HG03060 (cell line): ENCODE results near the gene AGMO.

Experiments used
- ATAC-seq: cut with Tn5 transposase; IDR thresholded peaks from one replicate; pipeline ENCODE4 v1.9.1; 2021; ENCODE audit warnings: low read depth, moderate number of reproducible peaks; ENCODE audit not compliant: unreplicated experiment

The AGMO gene

GRCh38 chr7:15504351-15504750 is 57.5 kb downstream of the AGMO start:
- ATAC-seq, result no peak

GRCh38 chr7:15503603-15504290 is 58.1 kb downstream of the AGMO start:
- ATAC-seq, result no peak

- ATAC-seq, result no peak
These were observed 63.4 kb downstream of the AGMO start for GRCh38 chr7:15498465-15498864.

- ATAC-seq, result no peak
These were observed 66.6 kb downstream of the AGMO start for GRCh38 chr7:15495170-15495569.

DNA sequence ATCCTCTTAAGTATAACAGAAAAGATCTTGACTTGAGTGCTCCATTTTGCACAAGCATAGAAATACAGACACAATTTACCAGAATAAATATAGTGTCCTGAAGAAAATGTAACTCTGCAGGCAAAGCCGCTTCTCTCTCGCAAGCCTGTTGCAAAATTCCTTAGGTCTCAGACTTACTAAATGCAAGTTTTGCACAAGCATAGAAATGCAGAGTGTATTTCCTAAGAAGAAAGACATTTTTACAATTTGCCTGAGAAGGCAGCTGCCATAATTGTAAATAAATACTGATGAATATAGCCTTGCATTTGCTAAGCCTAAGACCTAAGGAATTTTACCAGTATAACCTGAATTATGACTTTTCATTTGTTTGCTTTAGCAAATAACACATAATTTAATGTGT is 67.1 kb downstream of the AGMO start:
- no peak for ATAC-seq

DNA sequence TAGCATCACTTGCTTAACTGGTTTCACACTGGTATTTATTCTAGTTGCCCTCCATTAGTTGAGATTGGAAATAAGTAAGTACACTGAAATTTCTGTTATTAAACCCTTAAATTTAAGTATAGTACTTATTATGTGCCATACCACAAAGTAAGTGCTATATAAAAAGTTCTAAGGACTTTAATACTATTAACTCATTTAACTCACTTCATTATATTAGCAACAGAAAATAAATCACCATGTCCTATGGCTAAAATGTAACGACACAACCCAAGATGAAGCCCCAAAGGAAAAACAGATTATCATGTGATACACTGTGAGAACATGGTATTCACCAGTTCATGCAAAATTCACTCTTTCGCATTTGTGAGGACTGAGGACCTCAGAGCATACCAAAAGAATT is 70.5 kb downstream of the AGMO start:
- no peak for ATAC-seq

GRCh38 chr7:15490291-15490690 is 71.5 kb downstream of the AGMO start:
- ATAC-seq, result no peak

GRCh38 chr7:15489861-15490260 is 72.0 kb downstream of the AGMO start:
- ATAC-seq, result no peak

DNA sequence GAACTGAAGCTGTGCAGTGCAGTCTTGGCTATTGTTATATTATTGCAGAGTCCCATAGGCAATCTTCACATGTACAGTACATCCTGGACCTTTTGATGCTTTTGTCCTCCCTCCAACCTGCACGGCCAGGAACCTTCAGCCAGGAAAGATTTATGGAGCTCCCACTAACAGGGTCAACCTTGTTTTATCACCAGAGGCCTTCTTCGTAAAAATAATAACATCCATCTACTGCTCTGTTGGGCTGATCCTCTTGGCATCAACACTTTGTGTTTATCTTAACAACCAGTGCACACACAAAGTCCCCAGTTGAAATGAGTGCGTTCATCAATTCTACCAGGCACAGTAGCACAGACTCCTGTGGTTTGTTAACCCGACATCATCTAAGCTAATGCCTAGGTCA is 72.4 kb downstream of the AGMO start:
- no peak for ATAC-seq

GRCh38 chr7:15488401-15488800 is 73.4 kb downstream of the AGMO start:
- ATAC-seq, result no peak

- no peak for ATAC-seq
These were observed 73.9 kb downstream of the AGMO start for GRCh38 chr7:15487896-15488295.

DNA sequence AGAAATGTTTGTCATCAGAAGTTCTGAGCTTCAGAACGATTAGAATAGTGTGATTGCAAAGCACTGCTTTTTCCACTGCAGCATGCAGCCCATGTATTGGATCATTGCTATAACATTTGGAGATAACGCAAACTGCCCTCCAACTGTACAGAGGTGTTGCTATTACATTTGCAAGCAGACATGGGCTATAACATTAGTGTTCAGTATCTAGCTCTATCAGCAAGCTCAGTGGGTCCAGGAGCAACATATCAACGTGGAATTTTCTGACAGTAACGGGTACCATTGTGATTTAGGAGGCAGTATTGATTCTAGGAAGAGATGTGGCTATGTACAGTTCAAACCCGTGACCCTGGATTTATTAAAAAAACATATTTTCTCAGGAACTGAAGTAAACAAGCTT is 75.8 kb downstream of the AGMO start:
- no peak for ATAC-seq

DNA sequence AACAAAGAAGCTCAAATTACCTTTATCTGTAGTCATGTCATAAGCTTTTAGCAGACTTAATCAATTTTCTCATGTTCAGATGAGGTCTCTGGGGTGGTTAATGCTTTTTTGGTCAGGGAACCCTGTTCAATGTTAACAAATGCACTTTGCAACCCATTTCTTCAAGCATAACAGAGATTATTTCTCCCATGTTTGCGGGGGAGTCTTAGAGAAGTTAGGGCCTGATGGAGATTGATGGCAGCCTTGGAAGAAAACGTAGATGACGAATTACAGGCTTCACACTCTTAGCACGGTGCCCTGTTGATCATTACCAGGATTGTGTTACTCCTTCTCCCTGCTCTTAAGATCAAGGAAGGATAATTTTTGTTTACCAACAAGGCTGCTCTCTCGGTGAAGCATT is 76.4 kb downstream of the AGMO start:
- no peak for ATAC-seq

DNA sequence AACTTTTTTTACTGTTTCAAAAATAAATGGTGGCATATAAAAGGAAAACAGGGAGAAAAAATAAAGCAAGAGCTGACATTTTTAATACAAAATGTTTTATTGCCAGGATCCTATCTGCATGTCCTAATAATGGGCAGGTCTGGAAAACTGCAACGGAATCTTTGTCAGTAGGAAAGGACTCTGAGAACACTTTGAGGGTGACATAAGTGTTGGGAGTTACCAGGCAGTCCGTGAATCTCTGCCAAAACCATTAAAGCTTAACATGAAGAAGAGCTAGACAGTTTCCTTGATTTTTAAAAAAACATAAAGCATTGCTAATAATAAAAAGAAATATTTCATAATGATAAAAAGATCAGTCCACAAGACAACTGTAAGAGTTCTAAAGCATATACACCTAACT is 80.7 kb downstream of the AGMO start:
- no peak for ATAC-seq

DNA sequence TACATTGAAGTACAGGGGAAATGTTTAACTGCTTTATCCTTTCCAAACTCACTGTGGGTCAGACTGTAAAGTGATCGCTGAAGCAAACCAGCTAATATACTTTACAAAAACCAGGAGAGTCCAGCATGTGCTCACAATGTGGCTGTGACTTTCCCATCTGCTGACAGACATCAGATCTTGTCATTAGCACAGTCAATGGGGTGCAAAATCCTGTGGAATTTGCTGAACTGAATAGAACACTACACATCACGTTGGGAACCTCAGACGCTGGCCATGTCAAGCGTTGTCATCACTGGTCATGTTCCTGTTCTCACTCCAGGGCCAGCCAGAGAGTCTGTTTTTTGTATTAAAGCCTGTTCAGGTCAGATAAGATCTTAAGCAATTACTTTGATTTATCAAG is 83.4 kb downstream of the AGMO start:
- ATAC-seq, result no peak

DNA sequence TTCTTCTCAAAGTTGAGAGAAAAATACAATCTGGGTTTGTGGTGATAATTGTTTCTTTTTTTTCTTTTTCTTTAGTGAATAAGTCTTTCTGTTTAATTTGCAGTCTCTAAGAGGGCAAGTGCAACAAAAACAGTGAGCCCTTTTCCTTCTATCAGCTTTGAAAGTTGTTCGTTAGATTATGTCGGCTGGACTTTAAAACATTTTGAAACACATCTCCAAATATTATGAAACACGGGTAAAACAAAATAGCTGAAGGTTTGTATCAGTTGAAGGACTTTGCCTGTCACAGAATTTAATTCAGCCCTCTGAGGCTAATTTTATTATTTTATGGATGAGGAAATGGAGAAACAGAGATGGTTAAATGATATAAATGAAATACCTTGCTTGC is 85.3 kb downstream of the AGMO start:
- ATAC-seq, result no peak

DNA sequence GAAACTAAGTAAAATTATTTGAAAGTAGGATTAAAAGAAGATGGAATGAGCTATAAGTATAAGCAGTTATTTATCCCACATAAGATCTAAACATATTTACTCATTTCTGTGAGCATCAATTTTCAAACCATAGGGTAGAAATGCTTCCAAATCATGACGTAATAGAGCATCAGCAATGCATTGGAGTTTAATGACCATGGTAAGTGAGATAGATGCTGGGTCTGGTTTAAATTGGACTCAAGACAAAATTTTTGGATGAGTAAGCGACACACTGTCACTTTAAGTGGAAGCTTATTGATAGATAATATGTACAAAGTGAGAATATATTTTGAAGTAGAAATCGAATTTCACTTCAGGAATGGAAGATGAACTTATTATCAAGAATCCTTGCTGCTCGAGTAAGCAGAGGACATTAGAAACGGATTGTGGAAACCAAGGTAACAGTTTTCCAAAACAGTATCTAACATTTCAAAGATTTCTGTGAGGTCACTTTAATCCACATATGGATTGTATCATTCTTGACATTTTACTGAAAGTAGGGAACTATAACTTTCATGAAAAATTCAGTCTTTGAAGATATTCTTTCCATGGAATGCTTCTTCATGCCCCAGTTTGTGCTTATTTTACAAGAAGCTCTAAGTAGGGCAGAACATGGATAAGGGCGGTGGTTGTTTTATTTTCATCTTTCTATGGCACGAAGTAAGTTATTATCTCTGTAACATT is 85.8 kb downstream of the AGMO start:
- ATAC-seq, result no peak

GRCh38 chr7:15471669-15471950 is 90.2 kb downstream of the AGMO start:
- no peak for ATAC-seq

DNA sequence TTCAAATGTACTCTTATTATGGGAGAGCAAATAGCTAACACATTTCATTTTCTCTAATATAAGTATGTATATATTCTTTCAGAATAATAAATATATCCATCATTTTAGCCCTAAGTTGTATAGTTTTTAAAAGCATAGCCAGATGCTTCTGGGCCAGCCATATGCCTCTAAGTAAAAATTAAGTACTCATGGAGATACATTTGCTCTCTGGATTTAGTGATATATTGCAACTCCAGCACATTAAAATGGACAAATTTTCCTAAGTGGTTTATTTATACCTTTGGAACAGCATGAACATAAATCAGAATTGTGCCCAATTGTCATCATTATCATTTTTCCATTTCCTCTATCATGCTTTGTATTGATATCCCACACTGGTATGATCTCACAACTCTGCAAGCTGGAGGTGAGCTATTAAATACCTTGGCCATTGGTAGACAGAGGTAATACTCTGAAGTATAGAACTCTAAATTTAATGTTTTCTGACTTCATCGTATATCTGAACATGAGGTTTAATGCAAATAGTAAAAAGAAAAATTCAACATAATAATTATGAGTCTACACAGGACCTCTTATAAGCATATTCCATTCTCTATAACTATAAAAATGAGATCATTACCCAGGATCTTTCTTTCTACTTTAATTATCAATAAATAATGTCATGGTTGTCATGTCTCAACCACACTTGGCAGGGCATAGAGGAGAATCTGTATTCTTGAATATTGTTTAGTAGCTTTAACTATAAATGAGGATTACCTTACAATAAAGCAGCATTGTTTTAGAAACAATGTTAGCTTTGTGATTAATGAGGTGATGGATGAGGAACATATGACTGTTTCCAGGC is 90.8 kb downstream of the AGMO start:
- ATAC-seq, result no peak

- ATAC-seq, result no peak
These were observed 97.1 kb downstream of the AGMO start for GRCh38 chr7:15464667-15465121.

DNA sequence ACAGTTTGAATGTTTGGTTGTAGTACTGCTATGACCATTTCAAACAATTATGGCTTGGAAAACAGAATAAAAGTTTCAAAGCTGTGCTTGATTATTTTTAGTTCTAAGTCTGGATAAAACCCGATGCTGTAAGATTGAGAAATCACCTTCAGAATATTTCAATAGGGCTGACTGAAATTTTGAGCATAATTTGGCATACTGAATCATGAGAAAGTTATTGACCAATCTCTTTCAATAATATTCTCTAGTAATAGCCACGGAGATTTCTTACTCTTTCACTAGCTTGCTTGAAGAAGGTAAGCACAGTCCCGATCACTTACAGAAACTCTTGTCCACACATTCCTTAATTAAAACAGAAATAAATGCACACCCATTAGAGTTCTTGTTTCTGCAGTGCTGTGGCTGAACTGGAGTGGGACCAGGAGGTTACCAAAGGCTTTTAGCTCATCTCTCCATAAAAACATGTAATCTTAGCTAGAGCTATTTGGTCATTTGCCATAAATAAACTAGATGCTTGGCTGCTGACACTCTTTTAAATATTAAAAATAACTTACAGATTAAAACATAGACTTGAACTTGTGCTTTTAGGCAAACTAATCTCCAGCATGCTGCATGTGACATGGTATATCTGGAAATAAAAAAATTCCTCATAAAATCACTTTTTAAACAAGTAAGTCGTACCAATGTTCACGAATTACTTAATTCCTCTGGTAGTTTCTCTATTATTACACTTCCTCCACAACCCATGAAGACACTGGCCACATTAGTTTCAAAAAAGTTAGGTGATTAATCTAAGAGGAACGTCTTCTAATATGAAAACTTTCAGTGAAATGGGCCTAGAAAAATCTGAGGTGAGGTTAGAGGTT is 97.8 kb downstream of the AGMO start:
- ATAC-seq, result no peak
